Neural cell (in vitro differentiated cells): ENCODE data around the gene CCL19. TPM values are rescaled to one million over a fixed set of nuclear protein-coding genes. Genes with fewer than 3 reads are reported as not detected.

ENCODE experiments used
- H2AFZ ChIP-seq: fragments of 200-600, 300-800 bp; sonication (generic), shearing (Covaris generic); 2 replicates; pipeline ENCODE4 v1.6.0; 2014; ENCODE audit warnings: low read depth, mild to moderate bottlenecking, antibody characterized with exemption, low read length, moderate library complexity
- H3F3A ChIP-seq: fragments of 200-600 bp; shearing (Covaris generic); 2 replicates; pipeline ENCODE4 v1.6.1; 2016; ENCODE audit warnings: mild to moderate bottlenecking, moderate library complexity, mixed read lengths, antibody characterized with exemption, low read length; ENCODE audit not compliant: insufficient read depth, poor library complexity, severe bottlenecking
- H3K27ac ChIP-seq: fragments of 200-600, 300-800 bp; sonication (generic), shearing (Covaris generic); 2 replicates; pipeline ENCODE4 v1.5.1; 2014; ENCODE audit warnings: mild to moderate bottlenecking, low read length, moderate library complexity
- H3K27me3 ChIP-seq: fragments of 300-800, 200-600 bp; sonication (generic), shearing (Covaris generic); 2 replicates; pipeline ENCODE4 v1.6.0; 2014; ENCODE audit warnings: mild to moderate bottlenecking, low read depth, low read length, moderate library complexity; ENCODE audit not compliant: insufficient read depth
- H3K36me3 ChIP-seq: fragments of 300-800, 200-600 bp; sonication (generic), shearing (Covaris generic); 2 replicates; pipeline ENCODE4 v1.5.1; 2014; ENCODE audit warnings: mild to moderate bottlenecking, antibody characterized with exemption, low read length, moderate library complexity; ENCODE audit not compliant: insufficient read depth
- H3K4me2 ChIP-seq: fragments of 300-800, 200-600 bp; sonication (generic), shearing (Covaris generic); 2 replicates; pipeline ENCODE4 v1.6.0; 2014; ENCODE audit warnings: mild to moderate bottlenecking, low read length
- H3K4me3 ChIP-seq: fragments of 300-800, 200-600 bp; sonication (generic), shearing (Covaris generic); 2 replicates; pipeline ENCODE4 v1.5.1; 2014; ENCODE audit warnings: mild to moderate bottlenecking, low read length, moderate library complexity
- H3K79me2 ChIP-seq: fragments of 200-600 bp; shearing (Covaris generic); replicated peaks from 2 replicates; pipeline ENCODE4 v1.6.0; 2014; ENCODE audit warnings: mild to moderate bottlenecking, low read length, moderate library complexity; ENCODE audit not compliant: insufficient read depth
- H3K9ac ChIP-seq: fragments of 300-800, 200-600 bp; sonication (generic), shearing (Covaris generic); 2 replicates; pipeline ENCODE4 v1.6.1; 2016; ENCODE audit warnings: mild to moderate bottlenecking, low read length, mixed read lengths
- H3K9me2 ChIP-seq: fragments of 200-600 bp; shearing (Covaris generic); 2 replicates; pipeline ENCODE4 v1.6.1; 2016; ENCODE audit warnings: mild to moderate bottlenecking, low read length, mixed read lengths; ENCODE audit not compliant: insufficient read depth
- H3K9me3 ChIP-seq: fragments of 200-600, 300-800 bp; sonication (generic), shearing (Covaris generic); 2 replicates; pipeline ENCODE4 v1.6.1; 2016; ENCODE audit warnings: mild to moderate bottlenecking, mixed run types, low read length, moderate library complexity, mixed read lengths
- H4K20me1 ChIP-seq: fragments of 200-600 bp; shearing (Covaris generic); 2 replicates; pipeline ENCODE4 v1.6.1; 2016; ENCODE audit warnings: mild to moderate bottlenecking, mixed run types; ENCODE audit not compliant: insufficient read depth
- CTCF ChIP-seq: fragments of 450-650 bp; IDR thresholded peaks from 2 replicates; pipeline ENCODE4 v1.5.1; 2014; ENCODE audit warnings: antibody characterized with exemption, mild to moderate bottlenecking, moderate library complexity; ENCODE audit not compliant: poor library complexity, severe bottlenecking
- EP300 ChIP-seq: fragments of 450-650 bp; conservative IDR thresholded peaks from 2 replicates; pipeline ENCODE4 v1.6.1; 2014; ENCODE audit warnings: antibody characterized with exemption, mild to moderate bottlenecking, moderate library complexity; ENCODE audit not compliant: poor library complexity, severe bottlenecking
- EZH2 ChIP-seq: fragments of 200-600, 300-800 bp; shearing (Covaris generic), sonication (generic); IDR thresholded peaks from 2 replicates; pipeline ENCODE4 v1.6.1; 2014; ENCODE audit warnings: antibody characterized with exemption, low read length, borderline replicate concordance, mild to moderate bottlenecking; ENCODE audit not compliant: insufficient read depth, poor library complexity, severe bottlenecking
- MXI1 ChIP-seq: fragments of 450-650 bp; conservative IDR thresholded peaks from 2 replicates; pipeline ENCODE4 v1.6.1; 2014; ENCODE audit warnings: antibody characterized with exemption, mild to moderate bottlenecking; ENCODE audit not compliant: poor library complexity, severe bottlenecking
- POLR2AphosphoS5 ChIP-seq: IDR thresholded peaks from 2 replicates; pipeline ENCODE4 v1.6.1; 2012
- RAD21 ChIP-seq: fragments of 450-650 bp; conservative IDR thresholded peaks from 2 replicates; pipeline ENCODE4 v1.6.1; 2014; ENCODE audit warnings: antibody characterized with exemption, mild to moderate bottlenecking, moderate library complexity
- REST ChIP-seq: IDR thresholded peaks from 2 replicates; pipeline ENCODE4 v1.6.1; 2012; ENCODE audit warnings: borderline replicate concordance
- SMC3 ChIP-seq: fragments of 450-650 bp; conservative IDR thresholded peaks from 2 replicates; pipeline ENCODE4 v1.6.1; 2014; ENCODE audit warnings: antibody characterized with exemption, mild to moderate bottlenecking, moderate library complexity; ENCODE audit not compliant: poor library complexity
- TAF1 ChIP-seq: IDR thresholded peaks from 2 replicates; pipeline ENCODE4 v1.6.1; 2012; ENCODE audit warnings: low read depth
- polyA plus RNA-seq: library from polyadenylated mRNA; depleted of rRNA; stranded (reverse); fragments of >200 nt; gene quantifications from 2 replicates; pipeline ENCODE4 v1.2.3, GENCODE V29; 2014

CCL19 gene
- polyA plus RNA-seq, 1 donor from 2014 or later: not detected

DNA sequence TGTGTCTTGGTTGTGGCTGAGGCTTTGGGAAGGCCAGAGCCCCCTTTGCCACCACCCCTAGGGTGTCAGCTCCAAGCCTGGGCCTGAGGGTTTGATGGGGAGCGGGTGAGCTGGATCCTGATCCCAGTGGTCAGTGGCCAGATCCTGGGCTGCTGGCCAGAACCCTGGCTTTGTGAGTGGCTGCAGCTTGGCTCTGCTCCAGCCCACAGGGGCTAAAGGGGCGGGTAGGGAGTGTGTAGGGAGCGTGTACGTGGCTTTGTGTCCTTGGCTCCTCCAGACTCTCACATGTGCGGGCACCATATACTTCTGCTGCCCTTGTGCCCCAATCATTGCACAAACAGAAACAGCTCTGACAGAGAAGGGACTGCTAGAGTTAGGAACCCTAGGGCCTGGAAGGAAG is 40.3 kb downstream of the CCL19 start:
- no peaks in the 10 kb centered on the region for H3F3A ChIP-seq
- H3K9ac ChIP-seq: no peak overlapping the region
- H3K9me3 ChIP-seq: no peaks in the 10 kb centered on the region
- no peaks in the 10 kb centered on the region for H3K9me2 ChIP-seq
- no peaks in the 10 kb centered on the region for H3K36me3 ChIP-seq
- no peak overlapping the region for H3K4me2 ChIP-seq
- TF ChIP-seq SMC3 (no peak), EZH2 (no peak), MXI1 (no peak), TAF1 (no peak), REST (no peak), POLR2AphosphoS5 (no peak), EP300 (no peak)
- no peaks in the 10 kb centered on the region for H3K79me2 ChIP-seq
- no peak overlapping the region for H3K27ac ChIP-seq
- H3K27me3 ChIP-seq: no peaks in the 10 kb centered on the region
- no peaks in the 10 kb centered on the region for H4K20me1 ChIP-seq
- H3K4me3 ChIP-seq: no peak overlapping the region
- no peak overlapping the region for H2AFZ ChIP-seq

DNA sequence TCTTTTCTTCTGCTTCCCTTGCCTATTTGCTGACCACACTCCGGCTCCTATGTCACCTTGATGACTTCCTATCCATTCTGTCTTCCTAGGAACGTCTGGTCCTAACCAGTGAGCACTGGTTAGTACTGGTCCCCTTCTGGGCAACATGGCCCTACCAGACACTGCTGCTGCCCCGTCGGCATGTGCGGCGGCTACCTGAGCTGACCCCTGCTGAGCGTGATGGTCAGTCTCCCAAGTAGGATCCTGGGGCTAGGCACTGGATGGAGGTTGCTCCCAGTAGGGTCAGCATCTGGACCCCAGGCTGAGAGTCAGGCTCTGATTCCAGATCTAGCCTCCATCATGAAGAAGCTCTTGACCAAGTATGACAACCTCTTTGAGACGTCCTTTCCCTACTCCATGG is 42.4 kb downstream of the CCL19 start:
- no peaks in the 10 kb centered on the region for H3K27me3 ChIP-seq
- H2AFZ ChIP-seq: no peak overlapping the region
- H3F3A ChIP-seq: no peaks in the 10 kb centered on the region
- no peaks in the 10 kb centered on the region for H4K20me1 ChIP-seq
- no peak overlapping the region for H3K27ac ChIP-seq
- H3K79me2 ChIP-seq: no peaks in the 10 kb centered on the region
- H3K9me3 ChIP-seq: no peaks in the 10 kb centered on the region
- no peaks in the 10 kb centered on the region for H3K9me2 ChIP-seq
- TF ChIP-seq REST (no peak), EZH2 (no peak), MXI1 (no peak), RAD21 (no peak), EP300 (no peak), TAF1 (no peak)
- H3K36me3 ChIP-seq: no peaks in the 10 kb centered on the region
- H3K4me3 ChIP-seq: no peak overlapping the region
- no peak overlapping the region for H3K4me2 ChIP-seq
- no peak overlapping the region for H3K9ac ChIP-seq

DNA sequence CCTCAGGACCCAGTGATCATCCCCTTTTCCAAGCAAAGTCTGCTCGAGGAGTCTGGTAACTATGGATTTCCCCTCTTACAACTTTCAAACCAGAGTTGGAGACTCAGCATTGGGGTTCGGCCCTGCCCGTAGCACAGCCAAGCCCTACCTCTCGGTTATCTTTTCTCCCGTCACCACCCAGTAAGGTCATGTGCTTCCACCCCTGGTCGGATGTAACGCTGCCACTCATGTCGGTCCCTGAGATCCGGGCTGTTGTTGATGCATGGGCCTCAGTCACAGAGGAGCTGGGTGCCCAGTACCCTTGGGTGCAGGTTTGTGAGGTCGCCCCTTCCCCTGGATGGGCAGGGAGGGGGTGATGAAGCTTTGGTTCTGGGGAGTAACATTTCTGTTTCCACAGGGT is 43.4 kb downstream of the CCL19 start:
- peak overlapping the region; percentile 84 for H3K4me3 ChIP-seq
- H3K36me3 ChIP-seq: no peaks in the 10 kb centered on the region
- no peaks in the 10 kb centered on the region for H3K27me3 ChIP-seq
- peak overlapping the region; percentile 95 for H3K4me2 ChIP-seq
- H2AFZ ChIP-seq: no peak overlapping the region
- no peaks in the 10 kb centered on the region for H4K20me1 ChIP-seq
- no peaks in the 10 kb centered on the region for H3K9me2 ChIP-seq
- H3K9me3 ChIP-seq: no peaks in the 10 kb centered on the region
- H3K27ac ChIP-seq: peak overlapping the region; percentile 89
- H3K79me2 ChIP-seq: no peaks in the 10 kb centered on the region
- peak overlapping the region; percentile 90 for H3K9ac ChIP-seq
- no peak for TF ChIP-seq REST
- TF ChIP-seq TAF1: no peak
- no peak for TF ChIP-seq SMC3
- no peak for TF ChIP-seq EP300
- TF ChIP-seq CTCF: no peak
- H3F3A ChIP-seq: no peaks in the 10 kb centered on the region
